Left ventricle myocardium inferior (tissue), 1 donor: ENCODE data around the gene STYXL2. TPM values are rescaled to one million over a fixed set of nuclear protein-coding genes. Genes with fewer than 3 reads are reported as not detected.

Experiments used
- DNase-seq: peaks from one replicate; pipeline ENCODE4 v3.0.0-alpha.2; 2020
- H3K27ac ChIP-seq: fragments of 200-600 bp; replicated peaks from 2 replicates; pipeline ENCODE4 v1.8.0; 2021
- H3K27me3 ChIP-seq: fragments of 200-600 bp; 2 replicates; pipeline ENCODE4 v1.8.0; 2021; ENCODE audit warnings: low read depth
- H3K36me3 ChIP-seq: fragments of 200-600 bp; 2 replicates; pipeline ENCODE4 v1.8.0; 2021
- H3K4me1 ChIP-seq: fragments of 200-600 bp; 2 replicates; pipeline ENCODE4 v1.8.0; 2021
- H3K4me3 ChIP-seq: fragments of 200-600 bp; 2 replicates; pipeline ENCODE4 v1.8.0; 2021; ENCODE audit warnings: mild to moderate bottlenecking, moderate library complexity
- H3K9me3 ChIP-seq: fragments of 200-600 bp; replicated peaks from 2 replicates; pipeline ENCODE4 v1.8.0; 2021
- intact Hi-C: fragments of 100-400 bp; cut with micrococcal nuclease; formaldehyde crosslinking; loops from one replicate; pipeline ENCODE4 v1.11.0; 2022
- total RNA-seq: library from RNA; stranded (reverse); fragmentation: NEBNext Ultra II Directional; extraction: Animal tissue kit (Norgen Biotek cat#: 25700); gene quantifications from one replicate; pipeline ENCODE4 v1.2.1, GENCODE V29; 2021
- TF ChIP-seq, protein P1 (sequence below): fragments of 200-600 bp; IDR thresholded peaks from 2 replicates; pipeline ENCODE4 v1.8.0; 2021; ENCODE audit warnings: antibody characterized with exemption, mild to moderate bottlenecking, borderline replicate concordance
- donor health status: DM: no; HTN: yes; CAD: no; lungs with severe emphysema.

The STYXL2 gene
- total RNA-seq, 1 donor from 2014 or later = 177 TPM

DNA sequence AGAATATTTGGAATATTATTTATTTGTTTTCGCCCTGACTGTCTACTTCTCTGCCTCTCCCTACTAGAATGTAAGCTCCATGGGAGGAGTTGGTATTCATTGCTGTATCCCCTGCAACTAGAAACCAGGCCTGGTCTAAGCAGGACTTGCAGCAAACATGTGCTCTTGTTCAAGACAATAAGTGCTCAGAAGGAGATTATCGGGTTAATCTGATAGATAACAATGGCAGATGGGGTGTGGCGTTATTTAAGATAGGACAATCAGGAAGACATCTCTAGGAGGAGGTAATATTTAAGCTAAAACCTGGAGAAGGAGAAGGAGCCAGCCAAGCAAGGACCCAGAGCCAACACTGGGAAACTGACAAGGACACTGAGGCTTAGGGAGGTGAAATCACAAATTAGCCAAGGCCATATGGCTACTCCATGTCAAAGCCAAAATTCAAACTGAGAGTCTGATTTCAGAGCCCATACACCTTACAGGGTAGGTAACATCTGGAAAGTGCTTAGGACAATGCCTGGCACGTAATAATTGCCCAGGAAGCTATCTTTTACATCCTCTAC is 41.5 kb downstream of the STYXL2 start:
- peaks cover 33% of the 10 kb centered on the region for H3K4me1 ChIP-seq
- TF ChIP-seq, protein P1, sequence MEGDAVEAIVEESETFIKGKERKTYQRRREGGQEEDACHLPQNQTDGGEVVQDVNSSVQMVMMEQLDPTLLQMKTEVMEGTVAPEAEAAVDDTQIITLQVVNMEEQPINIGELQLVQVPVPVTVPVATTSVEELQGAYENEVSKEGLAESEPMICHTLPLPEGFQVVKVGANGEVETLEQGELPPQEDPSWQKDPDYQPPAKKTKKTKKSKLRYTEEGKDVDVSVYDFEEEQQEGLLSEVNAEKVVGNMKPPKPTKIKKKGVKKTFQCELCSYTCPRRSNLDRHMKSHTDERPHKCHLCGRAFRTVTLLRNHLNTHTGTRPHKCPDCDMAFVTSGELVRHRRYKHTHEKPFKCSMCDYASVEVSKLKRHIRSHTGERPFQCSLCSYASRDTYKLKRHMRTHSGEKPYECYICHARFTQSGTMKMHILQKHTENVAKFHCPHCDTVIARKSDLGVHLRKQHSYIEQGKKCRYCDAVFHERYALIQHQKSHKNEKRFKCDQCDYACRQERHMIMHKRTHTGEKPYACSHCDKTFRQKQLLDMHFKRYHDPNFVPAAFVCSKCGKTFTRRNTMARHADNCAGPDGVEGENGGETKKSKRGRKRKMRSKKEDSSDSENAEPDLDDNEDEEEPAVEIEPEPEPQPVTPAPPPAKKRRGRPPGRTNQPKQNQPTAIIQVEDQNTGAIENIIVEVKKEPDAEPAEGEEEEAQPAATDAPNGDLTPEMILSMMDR = no peak
- H3K27me3 ChIP-seq = peaks cover 12% of the 10 kb centered on the region
- H3K9me3 ChIP-seq = no peaks in the 10 kb centered on the region
- no peaks in the 10 kb centered on the region for H3K36me3 ChIP-seq
- no peak for DNase-seq
- H3K27ac ChIP-seq = no peak overlapping the region
- intact Hi-C loops = no loop called here
- no peak overlapping the region for H3K4me3 ChIP-seq

- Histone ChIP-seq H3K9me3 (no peaks in the 10 kb centered on the region), H3K4me3 (no peak overlapping the region), H3K27ac (no peak overlapping the region), H3K36me3 (no peaks in the 10 kb centered on the region), H3K4me1 (peaks cover 24% of the 10 kb centered on the region), H3K27me3 (peaks cover 7% of the 10 kb centered on the region)
- TF ChIP-seq, protein P1 = no peak
- DNase-seq = no peak
- intact Hi-C loops = no loop called here
Observed at GRCh38 chr1:167136191-167136614, 42.3 kb downstream of the STYXL2 start.

DNA sequence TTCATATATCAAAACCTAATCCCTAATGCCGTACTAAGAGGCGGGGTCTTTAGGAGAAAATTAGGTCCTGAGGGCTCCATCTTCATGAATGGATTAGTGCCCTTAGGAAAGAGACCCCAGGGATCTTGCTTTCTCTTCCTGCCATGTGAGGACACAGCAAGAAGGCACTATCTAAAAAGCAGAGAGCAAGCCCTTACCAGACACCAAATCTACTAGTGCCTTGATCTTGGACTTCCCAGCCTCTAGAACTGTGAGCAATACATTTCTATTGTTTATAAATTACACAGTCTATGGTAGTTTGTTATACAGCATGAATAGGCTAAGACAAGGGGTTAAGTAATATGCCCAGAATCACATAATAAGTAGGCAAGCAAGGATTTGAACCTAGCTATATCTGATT is 42.9 kb downstream of the STYXL2 start:
- TF ChIP-seq, protein P1 = no peak
- Histone ChIP-seq H3K9me3 (no peaks in the 10 kb centered on the region), H3K4me3 (no peak overlapping the region), H3K36me3 (no peaks in the 10 kb centered on the region), H3K27ac (no peak overlapping the region), H3K4me1 (peaks cover 22% of the 10 kb centered on the region), H3K27me3 (peaks cover 7% of the 10 kb centered on the region)
- no peak for DNase-seq
- intact Hi-C loops = no loop called here

DNA sequence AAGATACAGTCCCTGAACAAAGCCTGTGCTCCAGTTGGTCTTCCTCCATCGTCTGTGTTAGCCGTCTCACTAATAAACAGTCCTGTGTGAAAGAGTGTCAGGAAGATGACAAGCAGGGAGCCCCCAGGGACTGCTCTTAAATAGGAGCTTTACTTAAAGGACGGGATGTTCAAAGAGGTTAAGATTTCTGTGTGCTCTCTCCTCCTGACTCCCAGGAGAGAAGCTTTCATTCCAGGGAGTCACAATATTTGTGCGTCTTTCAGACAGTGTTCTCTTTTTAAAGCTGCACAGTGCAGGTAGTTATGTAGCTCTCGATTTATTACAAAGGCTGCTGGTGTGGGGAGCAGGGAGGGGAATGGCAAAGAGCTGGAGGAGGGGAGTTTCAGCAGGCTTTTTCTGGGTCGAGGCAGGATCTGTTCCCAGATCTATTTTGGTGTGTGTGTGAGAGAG is 43.5 kb downstream of the STYXL2 start:
- no peak for DNase-seq
- Histone ChIP-seq H3K27me3 (peaks cover 7% of the 10 kb centered on the region), H3K9me3 (peaks cover 2% of the 10 kb centered on the region), H3K4me3 (no peak overlapping the region), H3K36me3 (no peaks in the 10 kb centered on the region), H3K4me1 (peaks cover 22% of the 10 kb centered on the region), H3K27ac (no peak overlapping the region)
- TF ChIP-seq, protein P1 = no peak
- intact Hi-C loops = no loop called here

GRCh38 chr1:167137793-167138510 is 44.1 kb downstream of the STYXL2 start:
- H3K27me3 ChIP-seq = peaks cover 7% of the 10 kb centered on the region
- no peak for DNase-seq
- no peak overlapping the region for H3K4me3 ChIP-seq
- H3K36me3 ChIP-seq = no peaks in the 10 kb centered on the region
- peaks cover 8% of the 10 kb centered on the region for H3K9me3 ChIP-seq
- H3K4me1 ChIP-seq = peaks cover 22% of the 10 kb centered on the region
- TF ChIP-seq, protein P1 = no peak
- intact Hi-C loops = no loop called here
- no peak overlapping the region for H3K27ac ChIP-seq
